HG03460 (cell line): ENCODE results near the gene CHDH.

Source experiments
- ATAC-seq: cut with Tn5 transposase; IDR thresholded peaks from one replicate; pipeline ENCODE4 v1.9.1; 2021; ENCODE audit not compliant: unreplicated experiment

Gene CHDH

DNA sequence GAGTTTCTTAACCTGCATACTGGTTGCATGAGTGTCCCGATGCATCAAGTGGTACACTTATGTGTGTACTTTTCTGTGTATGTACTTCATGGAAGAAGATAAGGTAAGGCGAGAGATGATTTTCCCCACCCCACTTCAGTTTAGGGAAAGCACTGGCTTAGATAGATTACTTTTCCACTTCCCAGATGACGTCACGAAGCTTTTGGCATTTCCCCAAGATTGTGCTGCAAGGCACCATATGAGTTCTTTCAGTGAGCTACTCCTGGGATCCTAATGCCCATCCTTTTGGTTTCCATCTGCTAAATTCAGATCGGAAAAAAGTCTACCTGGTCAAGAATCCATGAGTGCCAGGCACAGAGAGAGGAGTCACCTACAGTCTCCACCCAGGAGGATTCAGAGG lies 4.7 kb upstream of the CHDH start:
- no peak for ATAC-seq

DNA sequence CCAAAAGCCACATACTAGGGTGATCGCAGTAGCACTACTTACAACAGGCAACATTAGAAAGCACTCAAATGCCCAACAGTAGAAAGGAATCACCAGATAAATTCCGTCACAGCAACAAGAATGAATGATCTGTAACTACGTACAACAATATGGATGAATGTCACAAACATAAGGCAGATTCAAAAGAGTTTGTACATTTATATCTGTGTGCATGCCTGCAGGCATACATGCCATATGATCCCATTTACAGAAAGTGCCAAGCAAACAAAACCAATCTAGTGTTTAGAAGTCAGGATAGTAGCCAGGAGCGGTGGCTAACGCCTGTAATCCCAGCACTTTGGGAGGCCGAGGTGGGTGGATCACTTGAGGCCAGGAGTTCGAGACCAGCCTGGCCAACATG lies 3.7 kb upstream of the CHDH start:
- no peak for ATAC-seq

DNA sequence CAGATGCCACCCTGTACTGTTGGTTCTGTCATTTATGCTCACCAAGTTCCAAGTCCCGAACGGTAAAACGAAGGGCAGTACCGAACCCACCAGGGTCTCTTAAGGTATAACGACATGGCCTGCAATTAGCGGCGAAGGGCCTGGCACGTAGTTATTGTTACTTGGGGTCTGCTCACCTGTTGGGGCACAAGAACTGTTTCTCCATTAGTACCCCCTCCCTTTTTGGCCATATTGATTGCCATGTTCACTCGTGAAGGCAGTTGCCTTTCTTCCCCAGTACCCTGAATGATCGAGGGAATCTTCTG lies 584 bp upstream of the CHDH start:
- no peak for ATAC-seq

DNA sequence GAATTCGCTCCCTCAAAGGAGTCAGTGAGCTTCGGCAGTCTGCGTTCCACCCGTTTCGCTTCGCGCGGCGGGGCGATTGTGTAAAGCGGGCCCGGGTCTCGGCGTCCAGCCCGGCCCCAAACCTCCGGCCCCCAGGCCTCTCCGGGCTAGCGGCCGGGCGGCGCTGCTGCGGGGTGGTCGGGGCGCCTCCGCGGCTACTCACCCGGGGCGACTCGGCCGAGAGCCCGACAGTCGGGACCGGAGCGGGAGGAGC lies 412 bp downstream of the CHDH start:
- ATAC-seq: peak; percentile 1

DNA sequence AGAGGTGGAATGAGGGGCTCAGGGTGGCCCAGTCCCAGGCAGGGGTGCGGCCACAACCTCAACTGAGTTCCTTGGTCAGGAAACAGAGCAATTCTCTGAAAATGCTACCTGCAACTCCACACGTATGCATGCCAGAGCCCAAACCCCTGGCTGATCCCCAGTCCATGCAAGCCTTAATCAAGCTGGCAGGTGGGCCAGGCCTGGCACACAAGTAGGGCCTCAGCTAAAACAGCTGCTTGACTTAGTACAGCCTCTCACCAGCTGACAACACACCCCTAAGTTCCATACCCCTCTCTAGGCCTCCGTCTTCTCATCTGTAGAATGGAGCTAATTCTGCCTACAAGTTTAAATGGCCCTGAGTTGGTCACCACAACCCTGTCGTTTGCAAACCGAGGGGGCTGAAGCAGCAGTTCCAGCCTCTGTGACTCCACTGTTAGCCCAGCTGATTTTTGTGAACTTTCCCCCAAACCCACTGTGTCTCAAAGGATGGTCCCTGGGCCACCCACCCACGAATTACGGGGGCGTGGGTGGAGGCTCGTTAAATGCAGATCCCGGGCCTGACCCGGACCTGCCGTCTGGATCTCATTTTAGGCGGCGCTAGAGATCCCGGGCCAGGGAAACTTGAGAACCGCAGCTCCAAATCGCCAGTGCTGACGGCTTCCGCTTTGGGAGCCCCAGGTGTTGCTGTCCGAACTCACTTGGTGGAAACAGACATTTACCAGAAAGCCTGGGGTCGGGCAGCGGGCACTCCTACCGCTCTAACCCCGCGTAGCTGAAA lies 927 bp downstream of the CHDH start:
- peak; percentile 15 for ATAC-seq

DNA sequence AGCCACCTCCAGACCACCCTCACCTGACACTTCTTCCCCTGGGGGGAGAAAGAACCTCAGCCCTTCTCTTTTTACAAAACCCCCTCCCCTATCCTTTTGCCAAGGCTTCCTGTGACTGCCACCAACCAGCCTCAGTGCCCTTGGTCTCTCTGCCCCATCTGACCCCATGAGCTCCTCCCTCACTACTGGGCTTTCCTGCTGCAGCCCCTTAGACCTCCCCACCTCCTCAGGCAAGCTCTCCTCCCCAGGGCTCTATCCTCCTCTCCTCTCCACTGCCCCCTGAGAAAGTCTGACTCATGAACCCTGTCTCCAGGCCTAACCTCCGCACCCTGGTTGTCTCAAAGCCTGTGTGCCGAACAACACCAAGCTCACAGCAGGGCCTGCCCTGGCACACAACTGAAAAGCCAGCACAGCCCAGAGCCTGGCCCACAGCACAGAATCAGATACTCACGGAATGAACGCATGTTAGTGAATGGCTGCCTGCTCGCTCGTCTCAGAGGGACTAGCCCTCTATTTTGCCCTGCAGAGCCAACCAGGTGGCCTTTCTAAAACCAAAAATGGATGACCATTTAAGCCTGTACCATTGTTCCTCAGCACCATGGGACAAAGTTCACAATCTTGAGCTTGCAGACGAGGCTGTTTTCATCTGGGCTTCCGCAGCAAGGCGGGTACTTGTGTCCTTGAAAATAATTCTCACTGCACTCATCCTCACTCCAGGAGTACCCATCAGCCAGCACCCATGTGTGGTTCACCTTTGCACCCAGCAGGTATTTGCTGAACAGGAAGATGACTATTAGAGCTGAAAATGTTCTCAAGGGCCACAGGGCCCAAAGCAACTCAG lies 1.7 kb downstream of the CHDH start:
- peak; percentile 4 for ATAC-seq

DNA sequence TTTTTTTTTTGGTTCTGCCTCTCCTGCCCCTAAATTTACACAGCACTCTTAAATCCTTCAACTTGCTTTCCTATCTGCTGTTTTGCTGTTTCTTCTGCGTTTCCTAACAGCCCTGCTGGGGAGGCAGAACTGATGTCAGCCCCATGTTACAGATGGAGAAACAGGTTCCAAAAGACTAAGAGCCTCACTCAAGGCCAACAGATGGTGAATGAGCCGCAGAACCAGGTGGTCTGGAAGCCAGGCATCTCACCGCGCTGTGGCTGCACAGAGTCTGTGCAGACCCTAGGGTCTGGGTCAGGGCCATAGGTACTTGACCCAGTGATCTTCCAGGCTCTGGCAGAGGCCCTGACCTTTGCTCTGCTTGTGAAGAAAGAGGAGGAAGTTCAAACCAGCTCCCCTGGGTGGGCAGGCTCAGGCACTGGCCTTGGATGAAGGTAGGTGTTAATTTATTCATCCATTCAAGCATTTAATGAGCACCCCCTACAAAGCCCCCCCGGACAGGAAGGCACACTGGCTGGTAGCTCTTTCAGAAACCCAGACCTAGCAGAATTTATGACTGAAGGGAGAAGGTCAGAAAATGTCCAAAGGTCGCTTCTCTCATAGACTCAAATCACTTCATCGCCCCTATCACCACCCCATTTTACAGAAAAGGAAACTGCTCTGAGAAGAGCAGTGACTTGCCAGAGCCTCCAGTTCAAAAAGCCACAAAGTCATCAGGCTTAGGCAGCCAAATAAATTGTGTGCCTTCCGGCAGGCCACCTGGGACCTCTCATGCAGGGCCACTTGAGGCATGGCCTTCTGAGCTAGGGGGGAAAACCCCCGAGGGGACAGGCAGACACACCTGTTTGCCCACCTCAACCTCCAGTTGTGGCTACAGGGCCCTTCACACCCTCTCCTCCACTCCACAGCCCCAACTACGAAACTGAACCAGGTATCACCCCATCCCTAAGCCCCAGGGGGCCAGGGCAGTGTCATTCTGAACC lies 2.7 kb downstream of the CHDH start:
- ATAC-seq: peak; percentile 46

DNA sequence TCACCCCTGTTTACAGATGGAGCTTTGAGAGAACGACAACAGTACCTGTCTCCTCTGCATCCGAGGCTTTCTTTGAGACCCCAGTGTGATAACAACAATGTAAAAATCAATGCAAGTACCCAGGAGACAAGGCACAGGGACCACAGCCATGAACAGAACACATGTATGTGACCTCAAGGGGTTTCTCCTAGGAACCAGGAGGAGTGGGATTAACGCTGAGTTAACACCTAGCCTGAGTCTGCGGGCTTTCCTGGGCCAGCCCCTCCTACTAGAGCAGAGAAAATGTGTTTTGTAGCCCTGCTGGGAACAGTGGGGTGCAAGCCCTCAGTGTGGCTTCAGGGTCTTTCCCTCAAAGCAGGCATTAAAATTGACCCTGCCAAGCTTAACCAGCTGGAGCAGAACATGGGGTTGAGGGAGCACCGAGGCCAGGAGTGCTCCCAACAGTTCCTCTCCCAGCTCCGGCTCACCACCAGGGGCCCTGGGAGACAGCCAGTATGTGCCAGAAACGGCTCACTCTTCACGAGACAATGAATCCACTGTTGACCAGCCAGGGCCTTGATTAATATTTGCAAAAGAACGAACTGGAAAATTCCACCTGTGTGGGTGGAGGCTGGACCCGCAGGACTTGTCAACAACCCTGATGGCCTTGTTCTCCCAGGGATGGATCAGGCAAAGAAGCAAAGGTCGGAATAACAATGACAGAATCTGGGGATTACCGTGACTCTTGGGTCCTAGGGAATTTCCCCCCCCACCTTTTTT lies 3.6 kb downstream of the CHDH start:
- ATAC-seq: no peak

DNA sequence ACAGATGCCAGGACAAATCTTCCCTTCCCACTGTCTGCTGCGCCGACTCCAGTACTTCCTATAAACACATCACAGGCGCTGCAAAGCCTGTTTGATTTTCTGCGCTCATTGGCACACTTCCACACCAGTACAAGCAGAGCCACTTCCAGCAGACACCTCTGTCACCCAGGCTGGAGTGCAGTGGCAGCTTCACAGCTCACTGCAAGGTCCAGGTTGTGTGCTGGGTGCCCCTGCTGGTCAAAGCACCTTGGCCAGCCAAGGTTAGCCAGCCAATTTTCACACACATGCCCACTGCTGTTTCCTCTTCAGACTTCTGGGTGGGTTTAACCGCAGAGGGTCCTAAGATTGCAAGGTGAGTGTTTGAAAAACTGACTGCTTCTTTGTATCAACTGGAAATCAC lies 4.9 kb downstream of the CHDH start:
- no peak for ATAC-seq

DNA sequence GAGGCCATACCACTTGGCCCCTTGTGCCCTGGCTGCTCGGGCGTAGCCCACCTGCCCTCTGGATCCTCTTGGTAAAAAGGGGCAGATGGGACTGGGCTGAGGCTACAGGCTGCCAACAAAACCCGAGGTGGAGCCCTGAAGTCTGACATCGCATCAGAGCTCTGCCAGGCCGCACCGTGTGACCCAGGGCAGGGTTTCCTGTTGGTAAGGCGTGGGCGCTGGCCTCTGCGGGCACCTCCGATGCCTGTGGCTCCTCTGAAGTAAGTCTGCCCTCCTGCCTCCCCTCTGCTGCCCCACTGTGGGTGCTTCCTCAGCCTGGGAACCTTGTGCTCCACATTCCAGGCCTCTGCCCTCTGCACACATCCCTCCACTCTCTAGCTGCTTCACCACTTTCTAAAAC lies 8.9 kb downstream of the CHDH start:
- no peak for ATAC-seq

DNA sequence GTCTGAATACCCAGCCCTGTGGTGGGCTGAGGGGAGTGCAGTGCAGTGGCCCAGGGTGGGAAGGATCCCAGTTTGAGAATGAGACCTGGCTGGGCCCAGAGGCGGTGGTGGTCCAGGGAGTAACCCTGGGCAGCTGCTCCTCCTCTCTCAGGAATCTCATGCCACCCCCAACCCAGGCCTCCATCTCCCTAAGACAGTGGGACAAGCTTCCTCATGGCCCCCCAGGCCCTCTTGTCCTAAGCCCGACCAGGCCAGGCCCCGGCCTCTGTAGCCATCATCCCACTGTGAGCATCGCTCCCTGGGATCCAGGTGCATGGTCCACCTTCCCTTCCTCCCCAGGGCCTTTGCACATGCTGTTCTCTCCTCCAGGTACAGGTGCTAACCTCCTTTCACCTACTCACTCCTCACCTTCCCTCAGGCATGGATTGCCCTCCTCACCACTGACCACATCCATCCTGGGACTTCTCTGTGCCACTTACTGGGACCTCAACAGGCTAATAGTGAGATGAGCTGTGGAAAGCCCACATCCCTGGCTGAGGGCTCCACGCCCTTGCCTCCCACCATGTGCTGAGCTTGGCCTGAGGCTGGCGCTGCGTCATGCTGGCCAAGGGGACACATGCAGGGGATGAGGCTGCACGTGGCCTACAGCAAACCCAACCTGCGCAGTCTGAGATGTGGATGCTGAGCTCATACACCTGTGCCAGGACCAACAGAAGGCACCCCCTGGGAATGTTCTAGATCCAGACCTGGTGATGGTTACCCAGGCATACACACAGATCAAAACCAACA lies 9.9 kb downstream of the CHDH start:
- ATAC-seq: no peak

DNA sequence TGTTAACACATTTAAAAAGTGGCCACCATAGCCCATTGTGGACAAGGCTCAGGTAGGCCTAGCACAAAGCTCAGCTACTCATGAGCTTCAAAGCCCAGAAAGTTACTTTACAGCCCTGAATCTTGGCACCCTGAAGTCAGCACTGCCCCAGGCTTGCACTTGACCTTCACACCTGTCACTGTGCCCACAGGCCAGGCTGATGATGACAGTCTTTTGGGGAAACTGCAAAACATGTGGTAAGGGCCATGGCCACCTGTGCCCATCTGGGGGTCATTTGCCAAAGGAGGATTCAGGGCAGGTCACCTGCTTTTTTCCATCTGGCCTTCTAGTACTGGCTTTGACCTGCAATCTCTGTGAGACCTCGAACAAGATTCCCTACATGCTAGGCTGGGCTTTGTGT lies 11.0 kb downstream of the CHDH start:
- no peak for ATAC-seq

DNA sequence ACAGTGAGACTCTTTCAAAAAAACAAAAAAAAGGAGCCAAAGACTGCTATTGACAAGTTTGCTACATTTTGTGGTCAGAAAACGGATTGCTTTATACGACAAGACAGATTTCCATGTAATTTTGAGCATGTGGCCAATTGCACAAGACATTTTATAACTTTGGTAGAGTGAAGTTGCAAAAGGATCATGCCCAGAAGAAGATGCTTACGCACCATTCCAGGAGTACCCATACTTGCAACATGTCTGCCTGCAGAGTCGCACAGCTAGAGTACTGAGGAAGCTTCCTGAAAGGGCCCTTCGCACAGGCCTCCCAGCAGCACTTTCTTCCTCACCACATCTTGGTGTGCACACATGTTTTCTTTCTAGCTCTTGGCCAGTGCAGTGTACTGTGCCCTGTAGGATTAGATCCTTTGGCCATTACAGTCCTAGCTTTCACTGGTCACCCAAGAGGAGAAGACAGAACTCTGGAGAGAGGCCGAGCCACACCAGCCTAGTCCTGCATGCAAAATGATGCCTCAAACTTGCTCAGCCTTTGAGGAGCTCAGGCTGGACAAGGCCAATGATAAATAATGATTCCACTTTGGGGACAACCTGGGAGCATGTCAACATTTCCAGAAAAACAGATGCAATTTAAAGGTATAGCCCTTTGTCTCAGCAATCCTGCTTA lies 11.7 kb downstream of the CHDH start:
- no peak for ATAC-seq

DNA sequence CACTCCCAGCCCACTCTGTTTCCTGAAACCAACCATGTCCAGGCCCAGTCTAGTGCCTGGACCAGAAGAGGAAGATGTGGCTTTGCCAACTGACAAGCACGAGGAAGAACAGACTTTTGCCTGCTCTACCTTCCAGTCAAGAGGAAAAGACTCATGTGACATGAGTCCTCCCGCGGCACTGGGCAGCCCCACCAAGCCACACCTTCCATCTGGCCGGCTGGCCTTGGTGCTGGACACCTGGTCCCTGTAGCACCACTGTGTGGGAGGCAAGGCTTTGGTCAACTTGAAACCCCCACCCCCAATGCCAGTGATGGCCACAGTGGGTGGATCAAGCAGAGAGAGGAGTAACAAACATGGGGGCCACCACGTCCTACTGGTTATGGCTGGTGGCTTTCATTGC lies 12.5 kb downstream of the CHDH start:
- ATAC-seq: no peak

DNA sequence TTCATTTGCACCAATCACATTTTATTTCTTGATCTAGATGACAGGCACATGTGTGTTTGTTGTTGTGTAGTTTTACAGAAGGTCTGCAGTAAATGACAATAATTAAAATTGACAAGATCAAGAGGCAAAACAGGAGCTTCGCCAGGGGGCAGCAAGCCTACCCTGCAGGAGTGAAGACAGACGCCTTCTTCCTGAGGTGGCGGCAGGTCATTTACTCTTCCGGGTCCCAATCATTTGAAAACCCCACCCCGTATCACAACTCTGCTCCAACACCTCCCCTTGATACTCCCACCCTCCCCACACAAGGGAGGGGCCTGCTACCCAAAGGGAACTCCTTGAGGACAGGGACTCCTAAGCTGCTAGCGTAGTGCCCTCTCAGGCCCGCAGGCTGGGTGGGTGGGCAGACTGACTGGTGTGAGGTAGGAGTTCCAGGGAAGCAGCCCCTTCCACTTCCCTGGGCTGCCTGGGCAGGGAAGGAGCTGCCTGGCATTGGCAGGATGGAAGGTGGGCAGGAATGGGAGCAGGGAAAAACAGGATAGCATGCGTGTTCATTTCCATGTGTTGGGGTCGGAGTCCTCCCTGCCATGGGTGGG lies 13.1 kb downstream of the CHDH start:
- no peak for ATAC-seq

DNA sequence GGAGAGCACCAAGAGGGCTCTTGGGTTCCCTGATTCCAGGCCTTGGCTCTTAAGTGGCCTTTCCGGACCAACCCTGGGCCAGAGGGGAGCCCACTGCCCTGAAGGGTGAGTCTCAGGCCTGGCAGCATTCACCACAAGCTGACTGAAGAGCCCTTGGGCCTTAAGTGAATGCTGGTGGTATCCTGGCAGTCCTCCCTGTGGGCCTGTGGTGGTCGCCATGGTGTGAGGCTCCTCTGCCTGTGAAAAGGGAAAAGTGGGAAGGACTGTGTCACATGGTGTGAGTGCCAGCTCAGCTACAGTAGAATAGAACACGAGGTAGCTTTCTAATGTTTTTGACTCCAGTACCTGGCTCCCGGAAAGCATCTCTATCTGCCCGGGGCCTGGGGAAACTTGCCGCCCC lies 15.3 kb downstream of the CHDH start:
- ATAC-seq: no peak

DNA sequence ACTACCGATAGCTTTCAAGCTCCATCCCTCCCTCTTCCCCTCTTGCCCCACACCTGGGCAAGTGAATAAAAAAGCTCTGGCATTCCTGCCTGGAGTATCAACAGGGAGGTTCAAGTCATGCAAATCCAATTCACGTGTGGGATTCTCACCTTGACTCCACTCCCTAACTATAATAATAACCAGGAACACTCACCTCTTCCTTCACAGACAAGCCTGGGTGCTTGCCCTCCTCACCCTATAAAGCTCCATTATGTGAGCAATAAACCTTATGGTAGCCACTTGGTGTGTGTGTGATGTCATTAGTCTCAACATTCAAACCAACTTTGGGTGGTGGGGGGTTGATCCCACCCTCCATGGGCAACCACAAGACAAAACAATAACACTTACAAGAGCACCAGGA lies 16.6 kb downstream of the CHDH start:
- ATAC-seq: no peak

DNA sequence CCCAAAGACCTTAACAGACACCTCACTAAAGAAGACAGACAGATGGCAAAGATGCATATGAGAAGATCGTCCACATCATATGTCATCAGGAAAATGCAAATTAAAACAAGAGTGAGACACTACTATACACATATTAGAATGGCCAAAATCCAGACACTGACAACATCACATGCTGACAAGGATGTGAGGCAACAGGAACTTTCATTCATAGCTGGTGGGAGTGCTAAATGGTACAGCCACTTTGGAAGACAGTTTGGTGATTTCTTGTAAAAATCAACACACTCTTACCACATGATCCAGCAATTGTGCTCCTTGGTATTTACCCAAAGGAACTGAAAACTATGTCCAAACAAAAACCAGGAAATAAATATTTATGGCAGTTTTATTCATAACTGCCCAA lies 17.6 kb downstream of the CHDH start:
- no peak for ATAC-seq

DNA sequence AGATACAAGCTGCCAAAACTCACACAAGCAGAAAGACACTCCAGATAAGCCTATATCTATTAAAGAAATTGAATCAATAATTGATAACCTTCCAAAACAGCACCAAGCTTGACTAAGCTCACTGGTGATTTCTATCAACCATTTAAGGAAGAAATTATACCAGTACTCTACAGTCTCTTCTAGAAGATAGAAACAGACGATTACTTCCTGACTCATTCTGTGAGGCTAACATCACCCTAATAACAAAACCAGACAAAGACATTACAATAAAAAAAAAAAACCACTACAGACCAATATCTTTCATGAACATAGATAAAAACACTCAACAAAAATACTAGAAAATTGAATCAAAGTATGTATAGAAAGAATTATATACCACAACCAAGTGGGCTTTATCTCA lies 20.2 kb downstream of the CHDH start:
- no peak for ATAC-seq
